SK-N-MC (cell line): ENCODE measurements around the gene SIDT2.
A peak's percentile ranks its signal among the peaks of the same experiment; 100 is the strongest.

ENCODE experiments used
- DNase-seq: peaks from one replicate; pipeline ENCODE4 v3.0.0-alpha.2; 2011; ENCODE audit warnings: low read depth, low spot score
- H3K27ac ChIP-seq: fragments of 200-600 bp; sonication (generic); 2 replicates; pipeline ENCODE4 v1.5.1; 2016; ENCODE audit warnings: mixed run types
- H3K36me3 ChIP-seq: fragments of 200-600 bp; sonication (generic); 2 replicates; pipeline ENCODE4 v1.6.1; 2017; ENCODE audit warnings: antibody characterized with exemption, low read length, mixed read lengths; ENCODE audit not compliant: insufficient read depth
- H3K4me3 ChIP-seq: fragments of 200-600 bp; sonication (generic); 2 replicates; pipeline ENCODE4 v1.5.1; 2016
- H3K9ac ChIP-seq: fragments of 200-600 bp; sonication (generic); 2 replicates; pipeline ENCODE4 v1.8.0; 2017; ENCODE audit warnings: mixed run types, mixed read lengths; ENCODE audit not compliant: insufficient read length
- H3K9me3 ChIP-seq: fragments of 200-600 bp; sonication (generic); 2 replicates; pipeline ENCODE4 v1.6.1; 2017; ENCODE audit warnings: low read depth, mild to moderate bottlenecking, antibody characterized with exemption, low read length, moderate library complexity, mixed read lengths
- EZH2 ChIP-seq: fragments of 200-600 bp; sonication (generic); IDR thresholded peaks from one replicate; pipeline ENCODE4 v1.6.1; 2017; ENCODE audit warnings: antibody characterized with exemption
- FOXP2 ChIP-seq: optimal IDR thresholded peaks from 2 replicates; pipeline ENCODE3; 2011; ENCODE audit warnings: mild to moderate bottlenecking, moderate library complexity; ENCODE audit not compliant: insufficient read depth; ENCODE audit errors: extremely low read length, control extremely low read depth
- POLR2AphosphoS5 ChIP-seq: IDR thresholded peaks from 2 replicates; pipeline ENCODE4 v1.6.1; 2012; ENCODE audit warnings: mild to moderate bottlenecking, low read depth, low read length, borderline replicate concordance

SIDT2 gene

DNA sequence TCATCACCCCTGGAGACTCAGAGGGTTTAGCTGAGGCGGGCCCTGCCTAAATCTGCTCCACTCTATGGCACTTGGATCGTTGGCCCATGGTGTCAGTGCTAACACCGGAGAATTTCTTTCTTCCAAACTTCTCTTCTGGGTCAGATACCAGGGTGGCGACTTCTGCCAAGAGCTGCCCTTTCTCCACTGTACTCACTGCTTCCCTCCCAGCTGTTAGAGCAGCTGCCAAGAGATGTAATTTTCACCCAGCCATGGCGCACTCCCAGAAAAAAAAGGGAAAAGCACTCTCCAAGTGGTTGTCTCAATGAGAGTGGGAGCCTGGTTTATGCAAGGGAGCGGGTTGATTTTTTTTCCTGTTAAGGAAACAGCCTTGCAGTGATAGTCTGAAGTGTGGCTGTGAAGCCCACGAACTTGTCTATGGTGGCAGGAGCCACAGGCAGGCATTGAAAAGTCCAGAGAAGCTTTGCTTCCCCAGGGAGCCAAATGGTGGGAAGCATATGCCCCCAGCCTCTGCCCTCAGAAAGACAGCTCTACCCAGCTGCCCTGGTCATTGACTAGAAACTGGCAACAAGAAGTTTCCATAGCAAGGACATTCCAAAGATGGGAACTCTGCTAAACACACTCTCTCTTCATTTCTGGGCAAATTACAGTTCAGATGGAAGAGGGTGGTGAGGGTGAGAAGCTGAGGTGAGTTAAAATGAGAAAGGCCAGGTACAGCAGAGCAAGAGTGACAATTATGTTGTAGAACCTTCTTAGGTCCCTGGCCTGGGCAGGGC is 42.6 kb downstream of the SIDT2 start:
- no peak overlapping the region for H3K27ac ChIP-seq
- no peak for DNase-seq
- no peaks in the 10 kb centered on the region for H3K9me3 ChIP-seq
- TF ChIP-seq EZH2 (no peak), POLR2AphosphoS5 (no peak), FOXP2 (no peak)
- H3K9ac ChIP-seq, result no peak overlapping the region
- 0 out of 2 replicates have a peak, but pooled peaks cover 3% of the 10 kb centered on the region for H3K36me3 ChIP-seq
- no peak overlapping the region for H3K4me3 ChIP-seq

DNA sequence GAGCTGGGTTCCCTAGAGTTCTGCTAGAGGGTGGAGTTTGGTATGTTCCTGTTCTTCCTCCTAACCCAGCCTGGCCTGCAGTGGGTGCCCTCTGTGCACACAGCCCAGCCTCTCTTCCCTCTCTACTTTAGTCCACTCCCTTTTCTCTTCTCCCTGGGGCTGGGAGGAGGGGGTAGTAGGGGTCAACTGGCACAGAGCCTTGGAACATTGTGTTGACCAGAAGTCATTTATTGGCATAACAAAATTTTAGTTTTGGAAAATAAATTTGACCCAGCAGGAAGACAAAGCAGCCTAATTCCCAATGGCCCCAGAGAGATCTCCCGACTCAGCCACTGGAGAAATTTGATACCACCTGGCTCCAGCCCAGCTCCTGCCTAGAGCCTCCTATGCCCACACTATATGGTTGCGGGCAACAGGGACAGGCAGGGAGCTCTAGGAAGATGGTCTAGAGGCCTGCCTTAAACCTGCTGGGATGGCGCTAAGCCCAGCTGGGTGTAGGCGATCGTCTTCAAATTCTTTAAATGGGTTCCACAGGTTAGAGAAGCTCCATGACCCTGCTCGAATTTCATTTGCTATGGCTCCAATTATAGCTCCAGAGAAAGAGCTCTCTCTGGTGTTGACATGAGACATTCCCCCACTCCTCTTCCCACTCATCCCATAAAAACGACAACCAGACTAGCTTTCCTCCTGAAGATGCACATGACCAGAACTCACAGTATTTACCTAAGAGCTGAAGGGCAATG is 43.4 kb downstream of the SIDT2 start:
- no peaks in the 10 kb centered on the region for H3K9me3 ChIP-seq
- H3K9ac ChIP-seq, result no peak overlapping the region
- TF ChIP-seq POLR2AphosphoS5, result no peak
- TF ChIP-seq FOXP2, result no peak
- TF ChIP-seq EZH2, result no peak
- H3K36me3 ChIP-seq, result peaks cover 4% of the 10 kb centered on the region; the same call in 1 of the 2 replicates
- H3K27ac ChIP-seq, result no peak overlapping the region
- no peak overlapping the region for H3K4me3 ChIP-seq
- DNase-seq, result no peak

DNA sequence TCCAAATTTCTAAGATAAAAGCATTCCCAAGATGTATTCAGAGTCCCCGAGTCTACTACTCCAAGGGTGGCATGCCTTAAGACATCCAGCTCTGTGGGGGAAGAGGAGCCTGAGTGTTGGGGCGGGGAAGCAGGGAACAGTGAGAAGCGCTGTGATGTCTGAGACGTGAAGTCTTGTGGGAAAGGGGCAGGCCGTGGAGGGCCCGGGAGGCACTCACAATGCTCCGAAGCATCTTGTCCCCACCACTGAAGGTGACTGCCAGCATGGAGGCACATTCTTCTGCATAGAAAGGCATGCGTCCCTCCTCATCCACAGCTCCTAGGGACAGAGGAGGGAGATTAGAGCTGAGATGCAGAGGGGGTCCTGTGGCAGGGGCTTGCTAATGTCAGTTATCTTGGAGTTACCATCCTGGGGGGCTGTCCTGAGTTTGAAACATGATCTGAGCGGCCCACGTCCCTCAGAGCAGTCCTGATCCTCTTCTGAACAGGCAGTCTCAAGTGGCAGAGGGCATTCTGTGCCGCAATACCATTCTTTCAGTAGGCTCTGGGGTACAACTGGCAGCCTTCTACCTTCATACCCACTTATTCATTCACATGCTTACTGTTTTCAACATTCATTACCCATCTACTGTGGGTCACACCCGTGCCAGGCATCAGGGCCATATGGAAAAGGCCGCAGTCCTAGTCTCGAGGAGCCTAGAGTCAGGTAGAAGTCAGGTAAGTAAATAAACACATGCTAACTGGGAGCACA is 44.6 kb downstream of the SIDT2 start:
- no peak overlapping the region for H3K27ac ChIP-seq
- no peaks in the 10 kb centered on the region for H3K9me3 ChIP-seq

DNA sequence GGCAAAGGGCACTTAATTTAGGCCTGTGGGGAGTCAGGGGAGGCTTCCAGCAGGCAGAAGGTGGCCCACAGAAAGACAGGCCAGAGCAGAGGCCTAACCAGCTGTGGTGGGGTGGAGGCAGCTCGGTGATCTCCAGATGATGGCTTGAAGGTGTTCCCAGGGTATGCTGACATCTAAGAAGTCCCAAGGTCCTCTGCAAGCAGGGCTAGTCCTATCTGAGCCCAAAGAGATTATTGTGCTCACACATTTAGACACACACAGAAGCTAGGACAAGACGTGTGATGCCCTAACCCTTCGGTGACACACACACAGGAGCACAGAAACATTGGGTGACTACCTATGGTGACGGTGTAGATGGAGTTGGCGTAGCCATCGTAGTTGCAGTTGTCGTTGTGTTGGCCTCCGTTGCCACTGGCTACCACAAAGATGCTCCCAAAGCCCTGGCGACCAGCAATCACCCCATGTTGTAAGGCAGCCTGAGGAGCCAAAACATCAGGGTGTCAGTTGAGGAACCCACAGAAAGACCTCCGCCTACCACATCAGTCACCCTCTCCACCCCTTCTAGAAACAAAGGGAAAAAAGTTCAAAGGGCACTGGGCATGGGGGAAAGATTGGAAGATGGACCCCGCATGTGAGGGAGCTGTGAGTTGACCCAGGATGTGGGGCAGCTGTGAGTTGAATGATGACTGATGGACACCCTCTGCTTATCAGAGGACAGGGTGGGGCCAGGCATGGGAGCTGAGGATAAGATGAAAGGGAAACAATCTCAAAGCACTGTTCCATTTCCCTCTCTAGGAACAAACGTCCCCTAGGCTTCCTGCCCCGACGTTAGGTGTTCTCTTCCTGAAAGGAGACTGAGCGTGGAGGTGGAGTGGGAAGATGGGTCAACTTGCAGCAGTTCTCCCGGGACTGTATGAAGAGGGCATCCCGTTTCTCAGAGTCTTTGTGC is 45.5 kb downstream of the SIDT2 start:
- Histone ChIP-seq H3K27ac (no peak overlapping the region), H3K4me3 (no peak overlapping the region), H3K9me3 (no peaks in the 10 kb centered on the region), H3K36me3 (peaks cover 3% of the 10 kb centered on the region; the same call in 1 of the 2 replicates), H3K9ac (no peak overlapping the region)
- no peak for TF ChIP-seq EZH2
- no peak for TF ChIP-seq POLR2AphosphoS5
- TF ChIP-seq FOXP2, result no peak
- DNase-seq, result no peak

More for the DNA sequence above, 44.6 kb downstream of the SIDT2 start:
- peaks cover 6% of the 10 kb centered on the region; the same call in 1 of the 2 replicates for H3K36me3 ChIP-seq
- DNase-seq, result no peak
- H3K4me3 ChIP-seq, result no peak overlapping the region
- no peak overlapping the region for H3K9ac ChIP-seq
- TF ChIP-seq FOXP2, result no peak
- TF ChIP-seq POLR2AphosphoS5, result no peak
- no peak for TF ChIP-seq EZH2

DNA sequence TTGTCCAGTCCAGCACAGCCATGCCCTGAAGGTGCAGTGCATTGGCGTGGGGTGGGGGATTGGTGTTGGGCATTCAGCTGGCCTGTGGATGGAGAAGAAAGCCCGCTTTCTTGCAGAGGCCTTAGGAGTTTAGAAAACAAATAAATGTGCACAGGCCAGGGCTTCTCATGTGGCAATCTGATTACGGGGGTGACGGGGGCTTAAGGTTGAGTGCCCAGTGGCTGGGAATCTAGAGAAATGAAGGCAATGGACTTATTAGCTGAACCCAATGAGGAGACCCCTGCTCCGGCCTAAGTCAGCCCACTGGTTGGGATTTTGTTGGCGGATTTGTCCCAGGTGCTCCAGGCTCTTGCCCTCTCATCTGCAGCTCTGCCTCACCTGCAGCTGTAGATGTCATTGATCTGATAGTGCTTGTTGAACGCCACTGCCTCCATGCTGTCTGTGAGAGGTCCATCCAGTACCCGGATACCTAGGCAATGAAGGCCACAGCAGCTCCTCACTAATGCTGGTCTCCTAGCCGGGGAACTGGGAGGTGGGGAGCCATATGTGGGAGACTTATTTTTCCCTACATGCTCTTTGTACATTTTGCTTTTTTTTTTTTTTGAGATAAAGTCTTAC is 47.1 kb downstream of the SIDT2 start:
- DNase-seq, result no peak

DNA sequence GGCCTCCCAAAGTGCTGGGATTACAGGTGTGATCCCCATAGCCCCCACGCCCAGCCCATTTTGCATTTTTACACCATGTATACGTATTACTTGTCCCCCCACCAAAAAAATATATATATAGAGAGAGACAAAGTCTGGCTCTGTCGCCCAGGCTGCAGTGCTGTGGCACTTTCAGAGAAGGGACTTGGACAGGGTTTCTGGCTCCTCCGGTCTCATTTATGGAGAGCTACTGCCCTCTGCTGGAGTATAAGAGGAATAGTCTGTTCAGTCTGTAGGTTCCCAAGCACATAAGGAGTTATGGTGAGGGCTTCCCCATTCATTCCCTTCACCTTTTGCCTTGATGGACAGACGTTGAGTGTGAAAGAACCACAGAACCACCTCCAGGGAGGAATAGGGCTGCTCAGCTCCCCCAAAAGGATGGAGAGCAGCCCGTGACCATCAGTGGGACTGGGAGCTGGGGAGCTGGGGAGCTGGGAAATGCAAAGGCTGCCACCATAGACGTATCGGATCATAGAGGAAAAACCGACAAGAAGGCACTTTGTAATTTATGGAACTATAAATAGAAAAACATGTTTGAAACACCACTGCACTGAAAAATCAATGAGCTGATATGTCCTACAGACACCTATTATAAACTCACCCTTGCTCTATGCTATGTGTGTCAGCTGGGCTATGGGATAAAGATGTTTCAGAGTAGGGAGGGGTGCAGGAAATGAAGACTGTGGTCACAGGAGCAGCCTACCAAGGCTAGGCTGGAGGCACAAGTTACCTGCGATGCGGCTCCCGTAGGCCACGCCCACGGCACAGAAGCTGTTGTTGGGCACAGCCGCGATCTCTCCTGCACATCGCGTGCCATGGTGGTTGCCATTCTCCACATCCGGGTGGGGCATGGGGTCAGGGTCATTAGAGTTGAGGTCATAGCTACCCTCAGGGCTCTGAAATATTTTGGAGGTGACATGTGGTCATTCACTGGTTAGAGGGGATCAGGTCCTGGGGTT is 48.1 kb downstream of the SIDT2 start:
- H3K9ac ChIP-seq, result no peak overlapping the region
- H3K4me3 ChIP-seq, result no peak overlapping the region
- DNase-seq, result peak; percentile 45
- H3K27ac ChIP-seq, result no peak overlapping the region
- TF ChIP-seq EZH2 (no peak), FOXP2 (no peak), POLR2AphosphoS5 (no peak)
- no peaks in the 10 kb centered on the region for H3K9me3 ChIP-seq
- H3K36me3 ChIP-seq, result peaks cover 3% of the 10 kb centered on the region; the same call in 1 of the 2 replicates

More for the DNA sequence above, 47.1 kb downstream of the SIDT2 start:
- no peak overlapping the region for H3K9ac ChIP-seq
- H3K9me3 ChIP-seq, result no peaks in the 10 kb centered on the region
- no peak overlapping the region for H3K27ac ChIP-seq
- peaks cover 3% of the 10 kb centered on the region; the same call in 1 of the 2 replicates for H3K36me3 ChIP-seq
- no peak overlapping the region for H3K4me3 ChIP-seq
- TF ChIP-seq FOXP2 (no peak), EZH2 (no peak), POLR2AphosphoS5 (no peak)

DNA sequence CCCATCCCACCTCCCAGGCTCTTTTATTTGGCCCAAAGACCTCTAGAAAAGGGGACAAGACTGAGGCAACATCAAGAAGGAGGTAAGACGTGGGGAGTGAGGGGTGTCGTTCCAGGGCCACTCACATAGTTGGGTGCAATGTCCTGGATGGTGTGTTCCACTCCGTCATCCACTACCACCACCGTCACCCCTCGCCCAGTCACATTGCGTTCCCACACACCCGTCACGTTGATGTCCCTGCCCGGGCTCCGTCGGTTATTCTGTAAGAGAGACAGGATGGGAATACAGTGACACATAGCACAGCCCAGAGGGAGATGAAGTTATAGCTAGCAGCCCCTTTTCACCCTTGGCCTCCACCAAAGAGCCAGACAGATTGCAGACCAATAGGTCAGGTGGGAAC is 49.5 kb downstream of the SIDT2 start:
- peaks cover 3% of the 10 kb centered on the region; the same call in 1 of the 2 replicates for H3K36me3 ChIP-seq
- no peak for DNase-seq
- no peak overlapping the region for H3K9ac ChIP-seq

More for the DNA sequence above, 49.5 kb downstream of the SIDT2 start:
- TF ChIP-seq FOXP2 (no peak), POLR2AphosphoS5 (no peak), EZH2 (no peak)
- Histone ChIP-seq H3K9me3 (no peaks in the 10 kb centered on the region), H3K4me3 (no peak overlapping the region), H3K27ac (no peak overlapping the region)
